Fibroblast of skin of back (primary cell): Measurements from ENCODE around the gene CCSER1.
"Not testable (repeated sequence)": the region's sequence is repeated elsewhere in the genome, so short reads cannot be mapped to it uniquely, and the experiment has no call there.

Experiments
- DNase-seq: peaks from one replicate; pipeline ENCODE4 v3.0.0-alpha.2; 2013

The CCSER1 gene

GRCh38 chr4:90718931-90719330 lies 591.7 kb downstream of the CCSER1 start:
- no peak for DNase-seq

GRCh38 chr4:90727938-90728337 lies 600.7 kb downstream of the CCSER1 start:
- DNase-seq: peak; percentile 50

GRCh38 chr4:90730752-90731151 lies 603.6 kb downstream of the CCSER1 start:
- DNase-seq: no peak

- no peak for DNase-seq
Observed at GRCh38 chr4:90733211-90733610, 606.0 kb downstream of the CCSER1 start.

GRCh38 chr4:90745176-90745575 lies 618.0 kb downstream of the CCSER1 start:
- DNase-seq: peak; percentile 52

GRCh38 chr4:90753068-90753467 lies 625.9 kb downstream of the CCSER1 start:
- DNase-seq: no peak

- DNase-seq: no peak
Observed at GRCh38 chr4:90757534-90758060, 630.4 kb downstream of the CCSER1 start.

- DNase-seq: no peak
Observed at GRCh38 chr4:90760059-90760458, 632.9 kb downstream of the CCSER1 start.

- no peak for DNase-seq
Observed at GRCh38 chr4:90766837-90767236, 639.6 kb downstream of the CCSER1 start.

GRCh38 chr4:90769251-90769650 lies 642.1 kb downstream of the CCSER1 start:
- DNase-seq: no peak

- no peak for DNase-seq
Observed at GRCh38 chr4:90780193-90780592, 653.0 kb downstream of the CCSER1 start.

- no peak for DNase-seq
Observed at GRCh38 chr4:90786602-90787001, 659.4 kb downstream of the CCSER1 start.

GRCh38 chr4:90792696-90793095 lies 665.5 kb downstream of the CCSER1 start:
- DNase-seq: no peak

GRCh38 chr4:90798948-90799347 lies 671.8 kb downstream of the CCSER1 start:
- no peak for DNase-seq

- peak; percentile 3 for DNase-seq
Observed at GRCh38 chr4:90799895-90800294, 672.7 kb downstream of the CCSER1 start.

- no peak for DNase-seq
Observed at GRCh38 chr4:90815569-90815968, 688.4 kb downstream of the CCSER1 start.

- no peak for DNase-seq
Observed at GRCh38 chr4:90816754-90817153, 689.6 kb downstream of the CCSER1 start.

- DNase-seq: no peak
Observed at GRCh38 chr4:90824266-90825150, 697.3 kb downstream of the CCSER1 start.

- DNase-seq: no peak
Observed at GRCh38 chr4:90825849-90826248, 698.7 kb downstream of the CCSER1 start.

GRCh38 chr4:90833706-90834105 lies 706.5 kb downstream of the CCSER1 start:
- DNase-seq: no peak

GRCh38 chr4:90837241-90837640 lies 710.0 kb downstream of the CCSER1 start:
- peak; percentile 11 for DNase-seq

- DNase-seq: not testable (repeated sequence)
Observed at GRCh38 chr4:90838859-90839258, 711.7 kb downstream of the CCSER1 start.

- no peak for DNase-seq
Observed at GRCh38 chr4:90840291-90840690, 713.1 kb downstream of the CCSER1 start.

- DNase-seq: no peak
Observed at GRCh38 chr4:90840828-90841227, 713.6 kb downstream of the CCSER1 start.
